Retina (tissue), 1 donor: ENCODE results near the gene TMEM94.

Experiments
- DNase-seq: peaks from one replicate; pipeline ENCODE4 v3.0.0-alpha.2; 2016

TMEM94 gene

GRCh38 chr17:75498726-75499213 is 42.3 kb downstream of the TMEM94 start:
- no peak for DNase-seq

GRCh38 chr17:75499313-75500022 is 43.0 kb downstream of the TMEM94 start:
- DNase-seq: no peak

DNA sequence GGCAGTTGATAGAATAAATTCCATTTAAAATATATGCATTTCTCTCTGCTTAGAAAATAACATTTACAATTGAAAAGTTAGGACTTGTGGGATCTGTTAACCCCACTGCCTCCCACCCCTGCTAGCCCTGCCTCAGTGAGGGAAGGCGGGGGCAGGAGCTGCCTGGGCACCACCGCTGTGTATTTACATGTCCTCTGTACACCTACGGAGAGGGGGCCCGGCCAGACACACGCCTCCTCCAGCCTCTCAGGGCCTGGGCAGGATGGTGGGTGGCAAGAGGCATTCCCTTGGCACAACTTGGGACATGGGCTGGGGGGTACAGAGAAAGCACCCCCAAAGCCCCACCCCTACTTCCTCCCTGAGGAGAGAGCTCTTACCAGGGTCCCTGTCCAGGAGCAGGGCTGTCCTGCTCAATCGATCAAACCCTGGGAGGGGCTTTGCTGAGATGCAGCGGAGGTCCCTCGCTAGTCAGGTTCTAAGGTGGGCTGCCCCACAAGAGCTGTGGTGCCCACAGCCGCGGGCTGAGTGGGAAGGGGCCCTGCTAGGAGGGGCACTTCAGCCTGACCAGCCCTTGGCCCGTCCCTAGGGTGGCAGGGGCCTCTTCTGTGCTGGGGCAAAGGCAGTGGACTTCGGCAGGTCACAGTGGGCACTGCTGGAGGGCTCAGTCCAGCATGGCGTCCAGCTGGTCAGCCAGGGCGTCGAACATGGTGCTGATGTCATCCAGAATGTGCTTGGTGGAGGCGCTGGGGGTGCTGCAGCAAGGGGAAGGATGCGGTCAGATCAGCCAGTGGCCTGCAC is 44.2 kb downstream of the TMEM94 start:
- DNase-seq: no peak

DNA sequence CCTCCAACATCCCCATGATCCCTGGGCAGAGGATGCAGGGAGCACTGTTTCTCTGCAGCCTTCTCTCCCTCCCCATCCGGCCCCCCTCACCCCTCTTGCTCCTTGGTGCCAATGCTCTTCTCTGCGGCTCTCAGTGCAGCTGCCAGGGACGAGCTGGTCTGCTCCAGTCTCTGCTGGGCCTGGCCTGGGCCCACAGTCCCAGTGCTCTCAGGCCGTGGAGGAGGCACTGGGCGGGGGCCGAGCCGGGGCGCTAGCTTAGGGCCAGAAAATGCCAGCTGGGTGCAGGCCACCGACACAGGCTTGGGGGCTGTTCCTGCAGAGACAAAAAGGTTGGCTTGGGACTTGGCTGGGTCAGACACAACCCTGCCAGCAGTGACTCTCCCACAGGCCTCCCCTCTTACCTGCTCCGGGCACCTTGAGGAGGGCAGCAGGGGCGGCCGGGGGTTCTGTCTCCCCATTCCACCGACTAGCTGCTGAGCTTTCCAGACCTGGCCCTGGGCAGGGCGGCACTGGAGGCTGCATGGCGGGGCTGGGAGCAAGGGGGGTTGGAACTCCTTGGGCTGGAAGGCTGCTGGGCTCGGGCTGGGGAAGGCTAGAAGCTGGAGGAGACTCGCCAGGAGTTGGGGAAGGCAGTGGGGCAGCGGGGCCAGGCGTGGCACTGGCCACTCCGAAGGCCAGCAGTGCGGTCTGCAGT is 45.1 kb downstream of the TMEM94 start:
- DNase-seq: no peak

- no peak for DNase-seq
Observed at GRCh38 chr17:75502072-75502720, 45.8 kb downstream of the TMEM94 start.

DNA sequence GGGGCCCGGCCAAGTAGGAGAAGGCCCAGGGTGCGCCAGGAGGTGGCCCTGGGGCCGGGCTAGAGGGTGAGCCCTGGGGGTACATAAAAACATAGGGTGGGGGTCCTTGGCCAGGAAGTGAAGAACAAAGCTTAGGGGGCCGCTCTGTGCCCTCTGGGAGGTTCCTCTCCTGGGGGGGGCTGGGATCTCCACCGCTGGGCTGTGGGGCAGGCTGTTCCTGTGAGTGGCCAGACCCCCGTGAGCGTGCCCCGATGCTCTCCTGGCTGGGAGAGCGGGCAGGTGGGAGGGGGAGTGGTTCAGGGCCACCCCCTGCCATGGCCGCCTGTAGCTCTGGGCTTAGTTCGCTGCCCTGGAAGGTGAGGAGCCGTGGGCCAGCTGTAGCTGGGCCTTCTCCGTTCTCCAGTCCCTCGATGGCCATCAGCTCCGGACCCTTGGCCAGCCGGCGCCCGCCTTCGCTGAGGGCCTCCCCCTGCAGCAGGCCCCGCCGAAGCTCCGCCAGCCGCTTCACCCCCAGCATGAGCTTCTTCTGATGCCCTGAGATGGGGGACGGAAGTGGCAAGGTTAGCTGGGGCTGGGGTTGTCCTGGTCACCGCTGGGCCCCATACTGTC is 46.4 kb downstream of the TMEM94 start:
- no peak for DNase-seq

- no peak for DNase-seq
Observed at GRCh38 chr17:75503337-75503950, 47.0 kb downstream of the TMEM94 start.

GRCh38 chr17:75503976-75504346 is 47.5 kb downstream of the TMEM94 start:
- DNase-seq: no peak

GRCh38 chr17:75504347-75505151 is 48.1 kb downstream of the TMEM94 start:
- no peak for DNase-seq

- no peak for DNase-seq
Observed at GRCh38 chr17:75505152-75505409, 48.6 kb downstream of the TMEM94 start.

DNA sequence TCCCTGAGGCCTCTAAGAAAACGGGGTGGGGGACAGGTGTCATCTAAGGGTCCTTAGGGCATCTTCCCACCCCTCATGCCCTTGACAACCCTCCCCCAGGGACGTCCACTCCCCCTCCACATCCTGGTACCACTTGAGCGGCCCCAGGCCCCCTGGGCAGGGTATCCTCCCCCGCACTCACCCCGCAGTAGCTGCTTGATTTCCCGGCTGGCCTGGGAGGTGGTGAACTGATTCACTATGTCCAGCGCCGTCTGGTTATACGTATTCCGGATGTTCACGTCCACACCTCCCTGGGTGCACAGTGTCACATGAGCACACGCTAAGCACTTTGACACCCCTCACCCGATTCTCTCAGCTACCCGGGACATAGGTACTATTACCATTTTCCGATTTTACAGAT is 49.2 kb downstream of the TMEM94 start:
- DNase-seq: no peak

DNA sequence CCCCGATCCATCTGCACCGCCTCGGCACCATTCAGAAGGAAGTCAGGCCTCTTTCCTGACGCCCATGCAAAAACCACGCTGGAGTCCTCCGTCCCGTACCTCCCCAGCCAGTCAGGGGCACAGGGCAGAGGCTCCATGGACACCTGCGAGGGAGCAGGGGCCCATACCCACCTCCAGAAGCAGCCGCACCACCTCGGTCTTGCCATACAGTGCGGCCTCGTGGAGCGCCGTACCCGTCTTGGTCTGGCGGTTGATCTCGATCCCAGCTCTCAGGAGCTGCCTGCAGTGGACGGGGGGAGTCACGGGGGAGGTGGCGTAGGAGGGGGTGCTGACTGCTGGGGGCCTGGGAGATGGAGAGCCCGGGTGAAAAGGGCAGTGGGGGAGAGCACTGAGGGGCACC is 49.7 kb downstream of the TMEM94 start:
- no peak for DNase-seq

DNA sequence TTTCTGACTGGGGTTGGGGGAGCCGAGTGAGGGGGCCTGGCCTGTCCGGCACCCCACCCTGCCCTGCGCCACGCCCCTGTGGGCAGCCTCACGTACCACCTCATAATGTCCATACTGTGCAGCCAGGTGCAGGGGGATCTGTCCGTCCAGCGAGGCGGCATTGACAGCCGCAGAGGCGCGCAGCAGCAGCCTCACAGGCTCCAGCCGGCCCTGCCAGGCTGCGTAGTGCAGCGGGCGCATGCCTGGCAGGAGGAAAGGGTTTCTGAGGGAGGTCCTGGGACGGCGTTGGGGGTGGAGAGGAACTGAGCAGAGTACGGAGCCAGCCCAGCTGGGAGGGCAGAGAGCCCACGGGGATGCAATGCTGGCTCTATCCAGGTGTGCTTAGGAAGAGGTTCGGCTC is 50.5 kb downstream of the TMEM94 start:
- DNase-seq: no peak

GRCh38 chr17:75507733-75508719 is 51.6 kb downstream of the TMEM94 start:
- DNase-seq: peak; percentile 65

- DNase-seq: no peak
Observed at GRCh38 chr17:75508931-75509361, 52.5 kb downstream of the TMEM94 start.

GRCh38 chr17:75509528-75510258 is 53.3 kb downstream of the TMEM94 start:
- no peak for DNase-seq

DNA sequence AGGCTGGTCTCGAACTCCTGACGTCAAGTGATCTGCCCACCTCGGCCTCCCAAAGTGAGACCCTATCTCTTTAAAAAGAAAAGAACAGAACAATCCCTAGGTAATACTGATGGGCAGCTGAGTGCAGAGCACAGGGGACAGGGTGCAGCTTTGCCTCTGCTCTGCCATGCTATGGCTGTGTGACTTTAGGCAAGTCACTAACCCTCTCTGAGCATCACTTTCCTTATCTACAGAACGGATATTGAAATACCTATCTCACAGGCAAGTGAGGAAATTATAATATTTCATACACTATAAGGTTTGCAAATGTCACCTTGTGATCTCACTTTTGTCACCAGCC is 54.8 kb downstream of the TMEM94 start:
- DNase-seq: no peak

GRCh38 chr17:75511610-75512575 is 55.5 kb downstream of the TMEM94 start:
- no peak for DNase-seq
